Uterus (tissue), 4 donors: Measurements from ENCODE around the gene IGFLR1. TPM values are rescaled to one million over a fixed set of nuclear protein-coding genes. Genes with fewer than 3 reads are reported as not detected.
A peak's percentile ranks its signal among the peaks of the same experiment; 100 is the strongest.

Experiments used
- DNase-seq, 2 donors: peaks; one replicate each; pipeline ENCODE4 v3.0.0-alpha.2; 2019 to 2020
- H3K27ac ChIP-seq, 2 donors: fragments of 200-600 bp; sonication (generic); 1 replicate in 1 of 2; 2 replicates in 1 of 2; pipeline ENCODE4 v1.5.1; 2016 to 2018
- H3K27me3 ChIP-seq, 2 donors: fragments of 200-600 bp; sonication (generic); one replicate each; pipeline ENCODE4 v1.5.1; 2018 to 2019; ENCODE audit warnings: control low read depth in 1 of 2
- H3K36me3 ChIP-seq, 2 donors: fragments of 200-600 bp; sonication (generic); one replicate each; pipeline ENCODE4 v1.5.1; 2019; ENCODE audit warnings: control low read depth in 1 of 2
- H3K4me1 ChIP-seq, 2 donors: fragments of 200-600 bp; sonication (generic); one replicate each; pipeline ENCODE4 v1.5.1; 2018 to 2019; ENCODE audit warnings: control low read depth in 1 of 2
- H3K4me3 ChIP-seq, 2 donors: fragments of 200-600 bp; sonication (generic); 1 replicate in 1 of 2; 2 replicates in 1 of 2; pipeline ENCODE4 v1.5.1; 2018 to 2019; ENCODE audit warnings: mild to moderate bottlenecking in 1 of 2
- H3K9me3 ChIP-seq, 2 donors: fragments of 200-600 bp; sonication (generic); one replicate each; pipeline ENCODE4 v1.5.1; 2019; ENCODE audit warnings: control low read depth in 1 of 2
- CTCF ChIP-seq, 4 experiments: fragments of 200-600 bp in 2 of 4; fragments of 450-650 bp in 2 of 4; sonication (generic) in 2 of 4; IDR thresholded peaks; one replicate each; pipeline ENCODE4 v1.5.1; 2016 to 2019; ENCODE audit warnings: antibody characterized with exemption in 4 of 4, mild to moderate bottlenecking in 2 of 4, moderate library complexity in 1 of 4
- POLR2A ChIP-seq, 2 donors: fragments of 450-650 bp; IDR thresholded peaks; one replicate each; pipeline ENCODE4 v1.6.1; 2016; ENCODE audit warnings: antibody characterized with exemption in 2 of 2, mild to moderate bottlenecking in 1 of 2, moderate library complexity in 1 of 2
- intact Hi-C: fragments of 100-400 bp; cut with DNase I; formaldehyde crosslinking; loops from one replicate; pipeline ENCODE4 v1.15.1; 2023; ENCODE audit warnings: low total_unique reads
- total RNA-seq, 4 donors: library from RNA; depleted of rRNA in 3 of 4; stranded (reverse); fragments of >200 nt in 3 of 4; gene quantifications; one replicate each; pipeline versions ENCODE4 v1.1.0 to v1.2.4, GENCODE V29; 2014 to 2023
- donor health status: DM: yes; HTN: yes; CAD: no.

Gene IGFLR1
- total RNA-seq, 4 donors from 2014 or later, result 0.77 to 5.3 (median 2.2) TPM

- intact Hi-C loops, result no loop called here
- peak; percentile 92 to 96 for DNase-seq
- Histone ChIP-seq H3K9me3 (no peaks in the 10 kb centered on the region), H3K36me3 (no peaks in the 10 kb centered on the region), H3K4me3 (peak overlapping the region; percentile 45 to 51), H3K4me1 (no peaks in the 10 kb centered on the region), H3K27ac (peak overlapping the region in 1 of 2 donors; percentile 43), H3K27me3 (no peaks in the 10 kb centered on the region)
- TF ChIP-seq POLR2A (IDR thresholded peaks at IDR 0.05), result no peak
- no peak for TF ChIP-seq CTCF (IDR thresholded peaks at IDR 0.05)
Measured at GRCh38 chr19:35702223-35703012, 39.8 kb downstream of the IGFLR1 start.

GRCh38 chr19:35696835-35697234 is 45.4 kb downstream of the IGFLR1 start:
- H3K4me1 ChIP-seq, result no peaks in the 10 kb centered on the region
- TF ChIP-seq CTCF (IDR thresholded peaks at IDR 0.05) (no peak), POLR2A (IDR thresholded peaks at IDR 0.05) (no peak)
- H3K4me3 ChIP-seq, result no peak overlapping the region
- no peaks in the 10 kb centered on the region for H3K9me3 ChIP-seq
- no peak overlapping the region for H3K27ac ChIP-seq
- H3K27me3 ChIP-seq, result no peaks in the 10 kb centered on the region
- DNase-seq, result no peak
- no peaks in the 10 kb centered on the region for H3K36me3 ChIP-seq
- intact Hi-C loops, result no loop called here

- DNase-seq, result no peak
- TF ChIP-seq POLR2A (IDR thresholded peaks at IDR 0.05) (no peak), CTCF (IDR thresholded peaks at IDR 0.05) (no peak)
- no peaks in the 10 kb centered on the region for H3K27me3 ChIP-seq
- intact Hi-C loops, result no loop called here
- no peaks in the 10 kb centered on the region for H3K36me3 ChIP-seq
- no peaks in the 10 kb centered on the region for H3K4me1 ChIP-seq
- no peak overlapping the region for H3K27ac ChIP-seq
- no peak overlapping the region for H3K4me3 ChIP-seq
- no peaks in the 10 kb centered on the region for H3K9me3 ChIP-seq
Measured at GRCh38 chr19:35695895-35696422, 46.3 kb downstream of the IGFLR1 start.

GRCh38 chr19:35693835-35694599 is 48.2 kb downstream of the IGFLR1 start:
- Histone ChIP-seq H3K27me3 (no peaks in the 10 kb centered on the region), H3K4me1 (no peaks in the 10 kb centered on the region), H3K36me3 (no peaks in the 10 kb centered on the region), H3K9me3 (no peaks in the 10 kb centered on the region), H3K4me3 (no peak overlapping the region), H3K27ac (no peak overlapping the region)
- TF ChIP-seq POLR2A (IDR thresholded peaks at IDR 0.05) (no peak), CTCF (IDR thresholded peaks at IDR 0.05) (peak; percentile 96 to 98 (median 97))
- intact Hi-C loops, result no loop called here
- DNase-seq, result peak; percentile 80 to 86

- no peak overlapping the region for H3K27ac ChIP-seq
- DNase-seq, result no peak
- H3K4me3 ChIP-seq, result no peak overlapping the region
- intact Hi-C loops, result no loop called here
- no peaks in the 10 kb centered on the region for H3K36me3 ChIP-seq
- TF ChIP-seq CTCF (IDR thresholded peaks at IDR 0.05) (no peak), POLR2A (IDR thresholded peaks at IDR 0.05) (no peak)
- H3K9me3 ChIP-seq, result no peaks in the 10 kb centered on the region
- H3K27me3 ChIP-seq, result no peaks in the 10 kb centered on the region
- no peaks in the 10 kb centered on the region for H3K4me1 ChIP-seq
Measured at GRCh38 chr19:35693422-35693821, 48.8 kb downstream of the IGFLR1 start.
